ENCODE results near the gene BIRC5.

BIRC5 gene

GRCh38 chr17:78172249-78173051, 41.6 kb upstream of the BIRC5 start:
- peak overlapping the region; percentile 71 for H3K27ac ChIP-seq
- TF ChIP-seq ZFX (IDR thresholded peaks at IDR 0.05), result no peak
- TF ChIP-seq, protein P1, sequence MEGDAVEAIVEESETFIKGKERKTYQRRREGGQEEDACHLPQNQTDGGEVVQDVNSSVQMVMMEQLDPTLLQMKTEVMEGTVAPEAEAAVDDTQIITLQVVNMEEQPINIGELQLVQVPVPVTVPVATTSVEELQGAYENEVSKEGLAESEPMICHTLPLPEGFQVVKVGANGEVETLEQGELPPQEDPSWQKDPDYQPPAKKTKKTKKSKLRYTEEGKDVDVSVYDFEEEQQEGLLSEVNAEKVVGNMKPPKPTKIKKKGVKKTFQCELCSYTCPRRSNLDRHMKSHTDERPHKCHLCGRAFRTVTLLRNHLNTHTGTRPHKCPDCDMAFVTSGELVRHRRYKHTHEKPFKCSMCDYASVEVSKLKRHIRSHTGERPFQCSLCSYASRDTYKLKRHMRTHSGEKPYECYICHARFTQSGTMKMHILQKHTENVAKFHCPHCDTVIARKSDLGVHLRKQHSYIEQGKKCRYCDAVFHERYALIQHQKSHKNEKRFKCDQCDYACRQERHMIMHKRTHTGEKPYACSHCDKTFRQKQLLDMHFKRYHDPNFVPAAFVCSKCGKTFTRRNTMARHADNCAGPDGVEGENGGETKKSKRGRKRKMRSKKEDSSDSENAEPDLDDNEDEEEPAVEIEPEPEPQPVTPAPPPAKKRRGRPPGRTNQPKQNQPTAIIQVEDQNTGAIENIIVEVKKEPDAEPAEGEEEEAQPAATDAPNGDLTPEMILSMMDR (conservative IDR thresholded peaks at IDR 0.05), result no peak

DNA sequence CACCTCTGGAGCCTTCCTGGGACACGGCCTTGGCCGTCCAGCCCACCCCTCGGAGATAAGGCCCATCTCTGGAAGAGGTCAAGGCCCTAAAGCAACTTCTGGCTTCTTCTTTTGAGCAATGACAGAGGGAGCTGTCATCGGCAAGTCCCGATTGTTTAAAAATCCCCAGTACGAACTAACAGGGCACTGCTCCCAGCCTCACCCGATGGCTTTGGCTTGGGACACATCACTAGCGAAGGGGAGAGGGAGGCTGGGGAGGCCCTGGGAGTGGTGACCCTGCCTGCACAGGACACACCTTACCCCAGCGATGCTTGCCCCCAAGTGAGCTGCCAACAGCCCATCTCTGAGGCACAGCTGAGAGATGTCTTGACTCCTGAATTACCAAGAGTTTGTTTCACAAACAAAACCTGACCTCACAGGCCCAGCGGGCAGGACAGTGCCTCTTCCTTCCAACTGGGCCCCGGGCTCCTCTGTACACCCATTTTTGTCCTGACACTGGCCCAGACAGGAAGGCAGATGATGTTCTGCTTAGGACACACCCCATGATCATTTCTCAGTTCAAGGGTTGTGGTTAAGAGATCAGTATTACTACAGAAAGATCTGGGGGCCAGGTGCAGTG, 40.8 kb upstream of the BIRC5 start:
- peak overlapping the region; percentile 71 for H3K27ac ChIP-seq

DNA sequence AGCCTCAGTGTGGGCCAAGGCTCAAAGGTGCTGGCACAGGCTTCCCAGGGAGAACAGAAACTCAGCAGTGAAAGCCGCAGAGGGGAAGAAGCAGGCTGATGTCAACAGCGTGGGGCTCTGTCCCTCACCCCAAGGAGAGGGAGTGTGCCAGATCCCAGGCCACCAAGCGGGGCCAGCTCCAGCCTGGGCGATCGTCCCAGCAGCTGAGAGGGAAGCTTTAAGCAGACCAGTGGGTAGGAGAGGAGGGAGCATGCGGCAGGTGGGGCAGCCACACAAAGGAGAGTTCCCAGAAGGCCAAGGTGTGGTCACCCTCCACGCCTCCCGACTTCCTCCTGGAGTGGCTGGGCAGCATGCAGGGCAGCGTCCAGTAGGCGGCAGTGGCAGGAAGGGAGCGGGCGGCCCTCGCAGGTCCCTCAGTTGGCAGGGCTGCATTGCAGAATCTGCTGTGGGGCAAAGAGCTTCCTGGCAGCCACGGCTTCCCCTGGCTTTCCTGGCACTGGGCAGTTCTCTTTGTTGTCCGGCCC, 39.6 kb upstream of the BIRC5 start:
- TF ChIP-seq, protein P1 (conservative IDR thresholded peaks at IDR 0.05), result peak; percentile 80
- TF ChIP-seq ZFX (IDR thresholded peaks at IDR 0.05), result no peak
- H3K27ac ChIP-seq, result peak overlapping the region; percentile 71

More for the DNA sequence above, 40.8 kb upstream of the BIRC5 start:
- no peak for TF ChIP-seq ZFX (IDR thresholded peaks at IDR 0.05)
- TF ChIP-seq, protein P1 (conservative IDR thresholded peaks at IDR 0.05), result no peak

GRCh38 chr17:78174870-78175642, 39.0 kb upstream of the BIRC5 start:
- H3K27ac ChIP-seq, result peak overlapping the region; percentile 71
- TF ChIP-seq, protein P1 (conservative IDR thresholded peaks at IDR 0.05), result peak; percentile 66
- TF ChIP-seq ZFX (IDR thresholded peaks at IDR 0.05), result 0 out of 2 replicates have a peak, but pooled peaks have one; percentile 50

DNA sequence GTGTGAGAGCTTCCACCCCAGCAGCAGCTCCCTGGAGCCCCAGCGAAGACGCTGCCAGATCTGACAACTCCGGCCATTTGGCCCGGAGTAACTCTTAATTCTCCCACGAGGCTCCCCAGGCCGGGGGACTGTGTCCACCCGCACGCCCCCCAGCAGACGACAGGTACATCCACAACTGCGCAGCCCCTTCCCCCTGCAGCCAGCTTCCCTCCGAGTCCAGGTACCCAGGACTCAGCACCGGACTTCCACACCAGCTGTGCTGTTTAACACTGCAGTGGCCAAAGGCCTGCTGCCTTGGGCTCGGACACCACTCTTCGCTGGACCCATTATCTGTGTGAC, 38.4 kb upstream of the BIRC5 start:
- peak overlapping the region; percentile 71 for H3K27ac ChIP-seq

GRCh38 chr17:78176548-78177025, 37.5 kb upstream of the BIRC5 start:
- H3K27ac ChIP-seq, result peak overlapping the region; percentile 71
- TF ChIP-seq, protein P1 (conservative IDR thresholded peaks at IDR 0.05), result no peak; the same call in 1 of the 2 replicates
- TF ChIP-seq ZFX (IDR thresholded peaks at IDR 0.05), result no peak

More for the DNA sequence above, 38.4 kb upstream of the BIRC5 start:
- TF ChIP-seq, protein P1 (conservative IDR thresholded peaks at IDR 0.05), result no peak
- TF ChIP-seq ZFX (IDR thresholded peaks at IDR 0.05), result no peak
